Nucleus accumbens (tissue), 56 donors: Measurements from ENCODE around the gene TET3.

Source experiments
- DNase-seq, 56 donors: peaks; one replicate each; lab custom pipeline; 2025; lab: John Stamatoyannopoulos, UW

TET3 gene

DNA sequence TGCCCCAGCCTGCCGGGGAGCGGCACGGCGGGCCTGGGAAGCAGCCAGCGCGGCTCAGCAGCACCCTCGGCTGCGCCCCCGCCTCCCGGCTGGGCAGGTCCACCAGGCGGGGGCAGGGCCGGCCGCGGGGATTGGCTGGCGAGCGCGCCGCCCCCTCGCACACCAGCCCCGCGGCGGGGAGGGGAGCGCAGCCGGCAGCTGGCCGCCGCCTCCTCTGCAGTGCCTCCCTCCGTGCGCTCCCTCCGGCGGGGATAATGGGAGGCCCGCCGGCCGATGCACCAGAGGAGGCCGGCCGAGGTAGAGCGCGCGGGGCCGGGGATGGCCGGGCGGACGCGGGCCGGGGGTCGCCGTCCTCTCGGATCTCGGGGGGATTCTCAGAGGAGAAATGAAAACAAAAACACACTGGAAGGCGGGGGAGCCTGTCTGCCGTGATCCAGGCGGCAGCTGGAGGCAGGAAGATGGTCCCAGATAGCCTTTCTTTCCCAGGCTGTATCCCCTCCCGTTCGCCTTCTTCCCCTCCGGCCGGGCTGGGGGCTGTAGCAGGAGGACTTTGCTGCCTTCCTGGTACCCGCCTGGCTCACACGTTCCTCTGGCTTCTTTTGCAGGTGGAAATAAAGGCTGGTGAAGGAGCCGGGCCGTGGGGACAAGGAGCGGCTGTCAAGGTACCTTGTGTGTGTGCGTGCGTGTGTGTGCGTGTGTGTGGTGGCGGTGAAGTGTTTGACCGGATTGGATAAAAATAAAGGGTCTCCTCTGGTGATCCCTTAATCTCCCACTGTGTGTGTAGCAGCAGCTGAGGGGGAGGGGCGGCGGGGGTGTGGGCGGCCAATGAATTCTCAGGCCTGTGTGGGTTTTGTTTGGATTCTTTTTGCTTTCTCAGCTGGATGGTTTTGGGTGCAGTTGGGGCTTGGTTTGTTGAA is 18.1 kb downstream of the TET3 start:
- peak in 53 of 56 donors; percentile 23 to 92 (median 78) for DNase-seq

DNA sequence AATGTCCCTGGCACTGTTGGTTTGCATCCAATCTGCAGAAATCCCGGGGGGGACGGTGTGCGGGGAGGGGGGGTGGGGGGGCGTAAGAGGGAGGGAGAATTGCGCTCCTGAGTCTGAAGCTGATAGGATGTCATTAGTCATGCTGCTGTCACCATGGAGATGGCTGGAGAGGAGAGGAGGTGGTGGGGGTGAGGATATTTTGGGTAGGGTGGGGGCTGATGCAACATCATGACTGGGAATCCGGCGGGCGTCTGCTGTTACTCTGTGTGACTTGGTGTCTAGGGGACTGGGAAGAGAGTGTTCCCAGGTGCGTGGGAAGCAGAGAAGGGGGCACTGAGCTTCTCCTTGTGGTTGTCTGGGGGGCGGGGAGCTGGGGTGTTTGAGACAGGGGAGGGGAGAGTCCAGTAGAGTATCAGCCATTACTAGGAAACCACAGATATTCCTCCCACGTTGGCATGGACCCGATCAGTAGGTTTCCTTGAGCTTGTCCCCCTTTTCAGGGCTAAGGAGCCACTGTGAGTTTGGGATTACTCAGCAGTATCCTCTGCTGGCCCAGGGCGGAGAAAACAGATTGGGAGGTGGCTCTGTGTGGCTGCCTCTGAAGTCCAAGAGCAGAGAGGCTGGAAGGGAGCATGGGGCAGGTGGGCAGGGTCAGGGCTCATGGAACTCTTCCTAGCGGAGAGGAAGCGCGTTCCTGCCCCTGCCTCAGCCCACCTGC is 18.9 kb downstream of the TET3 start:
- DNase-seq: peak in 40 of 56 donors; percentile 28 to 85 (median 62)

DNA sequence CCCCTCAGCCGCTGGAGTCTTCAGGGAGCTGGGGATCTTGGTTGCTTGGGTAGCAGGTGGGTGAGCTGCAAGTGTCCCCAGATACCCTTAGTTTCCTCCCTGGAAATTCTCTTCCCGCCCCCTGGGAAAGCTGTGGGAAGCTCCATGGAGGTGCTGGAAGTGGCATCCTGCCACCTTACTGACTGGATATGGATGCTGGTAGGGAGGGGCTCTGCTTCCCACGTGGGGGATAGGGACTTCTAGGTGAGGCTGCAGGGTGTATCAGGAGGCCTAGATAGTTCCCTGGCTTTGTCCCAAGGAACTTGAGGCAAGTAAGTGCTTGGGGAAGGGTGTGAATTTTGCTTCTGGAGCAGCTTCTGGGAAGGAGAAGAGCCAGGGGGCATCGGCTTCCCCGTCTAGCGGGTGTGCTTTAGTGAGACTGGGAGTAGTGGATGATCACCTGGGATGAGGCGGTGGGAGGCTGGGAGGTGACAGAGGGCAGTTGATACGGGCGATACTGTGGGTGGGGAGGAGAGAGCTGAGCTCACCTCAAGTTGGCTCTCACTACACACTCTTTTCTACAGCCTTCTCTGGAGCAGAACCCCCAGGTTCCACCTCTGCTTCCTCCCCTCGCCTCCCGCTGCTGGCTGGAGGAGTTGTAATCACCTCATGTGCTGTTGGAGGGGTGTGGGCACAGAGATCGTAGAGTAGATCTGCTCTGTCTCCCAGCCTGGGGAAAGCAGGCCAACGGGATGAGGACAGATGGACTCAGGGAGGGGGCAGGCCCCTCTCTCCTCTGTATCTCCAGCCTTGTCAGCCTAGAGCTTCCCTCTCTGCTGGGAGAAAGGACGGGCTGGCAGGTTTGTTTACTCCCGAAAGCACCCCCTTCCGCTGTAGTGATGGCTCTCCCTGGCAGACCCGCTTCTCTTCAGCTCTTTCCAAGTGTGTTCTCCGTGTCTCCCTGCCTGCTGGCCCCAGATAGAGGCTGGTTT is 19.8 kb downstream of the TET3 start:
- peak in 1 of 56 donors; percentile 18 for DNase-seq

DNA sequence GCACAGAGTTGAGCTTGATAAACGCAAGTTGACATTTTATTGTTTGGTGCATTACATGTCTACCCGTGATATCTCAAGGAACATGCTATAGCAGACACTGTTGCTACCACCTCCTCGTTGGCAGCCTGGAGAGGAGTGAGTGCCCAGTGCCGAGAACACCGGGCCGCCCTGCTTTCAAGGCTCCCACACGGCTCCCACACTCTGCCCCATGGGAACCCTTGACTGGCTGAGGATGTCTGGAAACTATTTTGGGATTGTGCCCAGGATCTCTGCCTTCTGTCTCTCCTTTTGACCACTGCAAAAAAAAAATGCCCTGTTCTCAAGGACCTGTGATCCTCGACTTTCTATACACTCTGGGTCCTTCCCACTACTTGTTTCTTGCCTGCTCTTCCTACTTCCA is 21.1 kb downstream of the TET3 start:
- no peak for DNase-seq

DNA sequence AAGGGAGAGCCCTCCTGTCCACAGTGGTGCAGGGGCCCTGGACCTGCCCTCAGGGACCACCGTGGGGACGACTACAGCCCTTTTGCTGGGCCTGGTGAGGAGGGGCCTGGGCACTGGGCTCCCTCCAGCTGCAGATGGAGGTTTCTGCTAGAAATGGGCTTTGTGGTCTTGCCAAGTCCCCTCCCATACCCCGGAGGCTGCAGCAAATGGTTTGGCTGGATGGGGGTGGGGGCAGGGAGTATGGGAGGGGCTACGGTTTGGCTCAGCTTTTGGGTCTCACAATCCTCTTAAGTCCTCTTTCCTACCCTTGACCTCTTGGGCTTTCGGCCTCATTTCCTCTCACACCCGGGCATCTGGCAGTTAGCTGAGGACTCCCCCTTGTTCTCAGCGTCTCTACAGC is 21.7 kb downstream of the TET3 start:
- peak in 26 of 56 donors; percentile 22 to 72 (median 44) for DNase-seq

DNA sequence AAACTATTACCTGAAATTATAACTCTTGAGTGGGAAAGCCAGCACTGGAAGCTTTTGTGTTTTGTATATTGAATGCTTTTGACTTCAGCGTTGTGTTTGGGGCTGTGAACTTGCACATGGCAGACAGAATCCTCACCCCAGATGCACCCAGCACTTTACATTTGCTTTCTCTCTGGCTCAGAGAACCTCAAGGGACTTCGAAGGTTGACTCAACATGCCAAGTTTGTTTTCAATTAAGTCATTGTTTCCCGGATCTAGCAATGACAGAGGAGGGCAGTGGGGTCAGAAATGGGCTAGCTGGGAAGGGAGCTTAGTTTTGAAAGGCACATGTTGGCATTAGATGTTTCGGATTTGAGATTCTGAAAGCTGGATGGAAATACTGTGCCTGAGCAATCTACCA is 22.4 kb downstream of the TET3 start:
- DNase-seq: no peak

DNA sequence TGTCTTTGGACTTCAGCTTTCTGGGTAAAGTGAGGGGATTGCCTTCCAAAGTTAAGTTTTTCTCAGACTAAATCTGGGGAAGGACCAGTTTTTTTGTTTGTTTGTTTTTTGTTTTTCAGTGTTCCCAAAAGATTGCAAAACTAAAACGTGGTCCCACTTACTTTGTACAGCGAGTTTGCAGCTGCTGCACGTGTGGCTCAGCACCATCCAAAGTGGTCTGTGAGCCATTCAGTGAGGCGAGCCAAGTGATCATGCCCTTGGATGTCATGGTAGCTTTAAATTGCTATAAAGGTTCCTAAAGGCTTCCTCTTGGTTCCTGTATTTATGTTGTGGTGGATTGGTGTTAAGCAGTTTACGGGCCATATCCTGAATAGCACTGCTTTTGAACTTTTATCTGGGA is 23.0 kb downstream of the TET3 start:
- no peak for DNase-seq

DNA sequence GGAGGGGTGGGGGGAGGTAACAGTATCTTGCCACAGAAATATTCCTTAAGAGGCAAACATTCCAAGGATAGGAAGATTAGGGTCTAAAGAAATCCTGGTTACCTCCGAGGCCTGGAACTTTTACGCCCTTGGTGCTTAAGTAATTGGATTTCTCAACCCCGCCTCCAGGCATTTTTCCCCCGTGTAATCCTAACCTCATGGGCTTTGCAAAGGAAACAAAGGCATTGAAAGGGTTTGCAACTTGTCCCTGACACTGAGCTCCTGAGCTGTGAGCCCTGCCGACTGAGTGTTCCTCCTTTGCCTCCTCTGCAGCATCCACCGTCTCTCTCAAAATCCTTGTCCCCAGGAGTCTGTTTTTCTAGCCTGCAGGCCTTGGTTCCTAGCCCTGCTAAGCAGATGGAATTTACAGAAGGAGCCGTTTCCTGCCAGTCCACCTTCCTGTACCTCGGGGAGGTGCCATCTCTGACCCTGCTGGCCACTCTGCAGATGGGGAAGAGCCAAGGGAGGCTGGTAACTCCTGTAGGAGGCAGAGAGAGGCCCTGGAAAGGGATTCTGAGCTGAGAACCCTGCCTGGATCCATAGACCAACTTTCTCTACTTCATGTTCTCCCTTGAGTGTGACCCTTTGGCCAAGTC is 24.2 kb downstream of the TET3 start:
- no peak for DNase-seq

DNA sequence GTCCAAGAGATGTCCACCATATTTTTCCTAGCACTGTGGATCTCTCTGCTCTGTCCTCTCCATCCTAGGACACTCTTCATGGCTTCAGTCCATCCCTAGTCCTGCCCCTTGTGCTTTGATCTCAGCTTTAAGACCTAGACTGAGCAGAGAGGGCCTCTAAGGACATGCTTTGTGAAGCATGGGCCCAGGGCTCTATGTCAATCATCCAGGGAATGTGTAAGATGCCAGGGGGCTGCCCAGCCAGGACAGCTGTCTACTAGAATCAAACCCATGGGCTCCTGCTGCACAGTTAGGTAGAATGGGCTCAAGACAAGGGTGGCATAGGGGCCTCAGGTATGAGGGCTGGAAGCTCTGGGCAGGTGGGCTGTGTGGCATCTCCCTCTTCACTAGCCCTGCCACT is 24.9 kb downstream of the TET3 start:
- no peak for DNase-seq

DNA sequence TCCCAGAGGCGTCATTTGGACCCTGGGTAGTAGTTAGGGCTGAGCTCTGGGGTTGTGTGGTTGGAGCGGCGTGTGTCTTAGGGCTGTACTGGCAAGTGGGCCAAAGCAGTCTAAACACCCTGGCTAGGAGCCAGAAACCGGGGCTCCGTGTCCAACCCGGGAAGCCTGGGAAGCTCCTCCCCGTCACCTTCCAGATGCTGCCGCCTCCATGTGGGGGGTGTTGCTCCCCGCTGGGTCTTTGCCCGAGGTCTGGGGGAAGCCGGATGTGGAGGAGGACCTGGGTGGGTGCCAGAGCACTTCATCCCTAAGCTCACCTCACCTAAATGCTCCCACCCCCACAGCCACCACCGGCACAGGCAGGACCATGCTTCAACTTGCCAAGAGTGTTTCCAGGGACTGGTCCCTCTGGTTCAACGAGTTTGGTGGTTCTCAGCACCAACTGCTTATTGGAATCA is 25.4 kb downstream of the TET3 start:
- DNase-seq: peak in 1 of 56 donors; percentile 18

DNA sequence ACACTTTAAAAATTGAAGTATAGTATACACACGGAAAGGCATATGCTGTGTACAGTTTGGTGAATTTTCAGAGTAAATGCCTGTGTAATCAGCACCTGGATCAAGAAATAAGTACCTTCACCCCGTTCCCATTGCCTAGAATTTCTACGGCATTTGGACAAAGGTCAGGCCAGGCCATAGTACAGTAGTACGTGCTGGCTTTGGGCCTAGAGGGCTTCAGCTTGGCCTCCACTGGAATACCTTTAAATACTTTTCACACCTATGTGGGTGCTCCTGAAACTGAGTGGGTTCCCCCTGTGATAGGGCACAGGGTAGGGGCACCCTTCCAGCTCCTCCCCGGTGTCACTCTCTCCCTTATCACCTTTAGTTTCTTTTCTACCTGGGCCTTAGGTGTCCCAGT is 26.5 kb downstream of the TET3 start:
- no peak for DNase-seq

DNA sequence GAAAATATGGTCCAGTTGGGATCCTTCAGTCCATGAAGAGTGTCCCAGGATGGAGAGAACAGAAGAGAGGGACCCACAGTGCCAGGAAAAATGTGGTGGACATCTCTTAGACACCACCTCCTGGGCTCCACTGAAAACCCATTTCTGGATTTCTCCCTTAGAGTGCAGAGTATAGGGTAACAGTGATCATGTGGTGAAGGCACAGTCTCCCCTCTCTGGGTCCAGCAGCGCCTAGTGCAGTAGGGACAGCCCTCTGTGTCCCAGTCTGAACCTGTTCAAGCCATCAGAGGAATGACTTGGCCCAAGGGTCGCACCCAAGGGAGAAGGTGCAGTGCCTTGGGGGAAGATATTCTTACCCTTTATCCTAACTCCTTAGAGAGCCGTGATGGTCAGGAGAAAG is 30.1 kb downstream of the TET3 start:
- no peak for DNase-seq

DNA sequence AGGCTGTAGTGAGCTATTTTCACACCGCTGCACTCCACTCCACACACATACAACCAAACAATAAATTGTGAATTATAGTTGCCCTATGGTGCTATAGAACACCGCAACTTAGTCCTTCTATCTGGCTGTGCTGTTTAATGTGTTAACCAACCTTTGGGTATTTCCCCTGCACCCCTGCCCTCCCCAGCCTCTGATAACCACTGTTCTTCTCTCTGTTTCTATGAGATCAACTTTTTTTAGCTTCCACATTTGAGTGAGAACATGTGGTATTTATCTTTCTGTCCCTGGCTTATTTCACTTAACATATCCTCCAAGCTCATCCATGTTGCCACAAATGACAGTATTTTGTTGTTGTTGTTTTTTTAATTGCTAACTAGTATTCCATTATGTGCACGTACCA is 32.5 kb downstream of the TET3 start:
- no peak for DNase-seq

DNA sequence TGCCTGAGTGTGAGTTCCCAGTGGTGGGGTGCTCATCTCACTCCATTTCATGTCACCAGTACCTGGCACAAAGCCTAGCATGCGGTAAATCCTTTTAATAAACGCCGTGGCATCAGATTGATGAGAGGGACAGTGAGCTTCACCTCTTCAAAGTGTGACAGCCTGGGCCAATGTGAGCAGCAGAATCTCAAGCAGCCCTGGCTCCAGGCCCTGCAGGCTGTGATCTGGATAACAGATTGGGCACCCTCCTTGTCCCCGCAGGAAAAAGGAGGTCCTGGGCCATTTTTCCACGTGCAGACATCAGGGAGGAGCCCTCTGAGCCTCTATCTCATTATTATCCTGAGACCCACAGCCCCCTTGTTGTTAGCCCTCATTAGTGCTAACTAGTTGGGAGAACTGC is 34.8 kb downstream of the TET3 start:
- DNase-seq: no peak

DNA sequence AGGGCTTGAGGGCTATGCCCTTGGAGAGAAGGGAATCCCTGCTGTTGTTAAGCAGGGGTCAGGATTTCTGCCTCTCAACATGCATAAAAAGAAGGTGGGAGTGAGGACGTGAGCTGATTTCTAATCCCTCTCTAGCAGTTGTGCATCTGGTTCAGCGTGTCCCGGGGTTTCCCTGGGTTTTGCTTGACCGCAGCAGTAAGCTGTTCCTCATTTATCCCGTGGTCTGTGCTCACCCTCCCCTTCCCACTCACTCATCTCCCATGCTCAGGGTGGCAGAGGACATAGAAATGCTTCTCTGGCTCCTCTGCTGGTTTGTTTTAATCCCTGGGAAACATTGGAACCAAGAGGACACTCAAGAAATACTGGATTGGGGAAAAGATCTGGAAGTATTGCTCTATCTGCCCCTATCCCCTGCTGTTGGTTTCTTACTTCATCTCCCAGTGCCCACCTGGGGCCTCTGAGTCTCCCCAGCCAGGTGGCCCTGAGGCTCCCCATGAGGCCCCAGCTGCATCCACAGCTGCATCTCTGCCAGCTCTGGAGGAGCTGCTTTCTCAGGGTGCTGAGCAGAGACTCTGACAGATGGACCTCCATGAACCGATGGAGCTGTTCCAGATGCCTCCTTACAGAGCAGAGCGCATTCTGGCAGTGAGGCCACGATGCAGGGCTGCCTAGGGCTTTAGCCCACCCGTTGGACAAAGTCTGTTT is 36.1 kb downstream of the TET3 start:
- peak in 9 of 56 donors; percentile 13 to 52 (median 37) for DNase-seq

DNA sequence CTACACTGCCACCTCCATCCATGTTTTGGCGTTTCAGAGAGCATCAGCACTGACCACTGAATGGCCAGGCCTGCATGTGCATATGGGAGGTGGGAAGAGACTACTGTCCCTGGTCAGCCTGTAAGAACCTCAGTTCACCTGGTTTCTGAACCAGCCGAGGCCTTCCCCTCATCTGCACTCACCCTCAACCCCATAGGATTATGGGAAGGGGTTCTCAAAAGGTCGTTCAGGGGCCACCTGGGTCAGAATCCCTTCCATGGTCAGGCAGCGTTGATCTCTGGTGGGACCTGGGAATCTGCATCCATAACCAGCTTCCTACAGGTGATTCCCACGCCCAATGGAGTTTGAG is 36.7 kb downstream of the TET3 start:
- no peak for DNase-seq

DNA sequence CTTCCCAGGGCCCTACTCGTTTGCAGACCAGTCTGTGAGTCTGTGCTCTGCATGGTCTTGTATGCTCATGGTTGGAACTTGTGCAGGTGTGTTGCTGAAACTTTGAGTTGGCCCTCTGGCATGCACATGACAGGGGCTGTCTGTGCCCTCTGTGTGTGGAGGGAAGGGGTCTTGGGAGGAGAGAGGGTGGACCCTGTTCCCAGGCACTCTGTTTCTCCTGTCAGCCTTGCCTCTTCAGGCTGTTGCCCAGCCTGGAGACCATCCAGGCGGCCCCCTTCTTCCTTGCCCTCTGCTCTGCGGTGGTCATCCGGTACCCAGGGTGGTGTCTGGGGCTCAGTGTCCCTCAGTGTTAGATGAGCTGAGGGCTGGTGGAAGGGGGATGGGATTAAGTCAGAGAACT is 39.5 kb downstream of the TET3 start:
- no peak for DNase-seq

DNA sequence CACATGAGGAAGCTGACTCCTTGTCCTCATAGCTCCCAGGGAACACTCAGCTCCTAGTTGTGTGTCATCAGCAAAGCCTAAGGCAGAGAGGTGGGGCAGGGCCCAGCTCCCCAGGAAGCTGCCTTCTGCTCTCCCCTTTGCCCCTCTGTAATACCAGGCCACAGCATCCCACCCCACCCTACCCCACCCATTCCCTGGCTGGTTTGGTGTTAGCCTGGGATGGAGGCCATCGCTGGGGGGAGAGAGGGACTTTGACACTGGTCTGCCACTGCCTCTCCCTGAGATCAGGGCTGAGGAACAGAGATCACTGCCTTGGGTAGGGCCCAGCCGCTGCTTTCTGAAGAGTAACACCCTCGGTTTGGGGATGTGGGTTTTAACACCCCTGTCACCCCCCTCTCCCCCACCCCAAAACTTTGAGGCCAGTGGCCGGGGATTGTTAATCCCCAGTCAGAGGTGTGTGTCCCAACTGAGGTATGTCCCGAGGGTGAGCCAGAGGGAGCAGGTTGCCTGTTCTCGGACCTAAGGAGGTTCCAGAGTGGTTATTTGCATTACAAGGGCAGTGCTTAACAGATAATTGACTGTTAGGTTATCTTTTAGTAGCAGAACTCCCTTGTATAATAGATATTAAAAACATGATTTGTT is 41.4 kb downstream of the TET3 start:
- DNase-seq: no peak

DNA sequence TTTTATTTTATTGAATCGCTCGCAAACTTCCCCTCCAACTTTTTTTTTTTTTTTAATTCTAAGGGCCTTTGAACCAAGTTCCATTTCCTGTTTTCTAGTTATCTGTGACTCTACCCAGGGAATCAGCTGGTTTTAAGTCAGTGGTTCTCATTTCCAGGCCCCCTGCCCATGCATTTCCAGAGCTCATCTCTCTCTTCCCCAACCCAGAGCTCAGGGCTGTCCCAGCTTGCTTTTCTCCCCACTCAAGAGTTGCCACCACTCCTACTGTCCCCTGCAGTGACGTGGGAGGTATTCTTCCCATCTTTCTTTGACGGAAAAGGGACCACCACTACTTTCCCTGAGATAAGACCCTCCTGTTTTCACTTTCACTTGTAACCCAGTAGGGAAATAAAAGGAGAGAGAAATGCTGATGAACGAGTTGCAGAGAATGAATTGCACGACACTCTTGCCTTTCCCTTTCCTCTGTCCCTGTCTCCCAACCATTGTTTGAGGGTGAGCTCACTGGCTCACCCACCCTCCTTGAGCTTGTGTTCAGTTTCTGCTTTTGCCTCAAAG is 42.1 kb downstream of the TET3 start:
- DNase-seq: no peak
